ENCODE data around the gene TRAPPC11.

TRAPPC11 gene

GRCh38 chr4:183659029-183659871, at the start of gene TRAPPC11, which contains the start of gene RWDD4:
TRAPPC11 (plus strand) TSS chr4:183659293; CDS start chr4:183663868, 4,575 bp downstream.
RWDD4 (minus strand) TSS chr4:183659185; CDS start chr4:183658952, 233 bp downstream.
- in situ Hi-C loops (cut with MboI; ENCODE audit: low sequenced_read_pairs, unreplicated experiment) = no loop called here
- peak; percentile 99 for DNase-seq (ENCODE audit: low spot score)
- TF ChIP-seq CTCF (IDR thresholded peaks at IDR 0.05; ENCODE audit: borderline replicate concordance, control extremely low read depth, extremely low read depth, insufficient read depth, missing control alignments) = no peak

GRCh38 chr4:183610033-183610432, 49.1 kb upstream of the TRAPPC11 start:
- no peak for DNase-seq (ENCODE audit: low spot score)

GRCh38 chr4:183610613-183611012, 48.5 kb upstream of the TRAPPC11 start:
- in situ Hi-C loops (cut with MboI; ENCODE audit: low sequenced_read_pairs, unreplicated experiment) = no loop called here
- DNase-seq (ENCODE audit: low spot score) = no peak
- no peak for TF ChIP-seq CTCF (IDR thresholded peaks at IDR 0.05; ENCODE audit: borderline replicate concordance, control extremely low read depth, extremely low read depth, insufficient read depth, missing control alignments)

More at GRCh38 chr4:183610033-183610432, 49.1 kb upstream of the TRAPPC11 start:
- in situ Hi-C loops (cut with MboI; ENCODE audit: low sequenced_read_pairs, unreplicated experiment) = no loop called here
- no peak for TF ChIP-seq CTCF (IDR thresholded peaks at IDR 0.05; ENCODE audit: borderline replicate concordance, control extremely low read depth, extremely low read depth, insufficient read depth, missing control alignments)

GRCh38 chr4:183611210-183611830, 47.8 kb upstream of the TRAPPC11 start:
- in situ Hi-C loops (cut with MboI; ENCODE audit: low sequenced_read_pairs, unreplicated experiment) = no loop called here
- DNase-seq (ENCODE audit: low spot score) = no peak
- TF ChIP-seq CTCF (IDR thresholded peaks at IDR 0.05; ENCODE audit: borderline replicate concordance, control extremely low read depth, extremely low read depth, insufficient read depth, missing control alignments) = no peak

- no peak for TF ChIP-seq CTCF (IDR thresholded peaks at IDR 0.05; ENCODE audit: borderline replicate concordance, control extremely low read depth, extremely low read depth, insufficient read depth, missing control alignments)
- in situ Hi-C loops (cut with MboI; ENCODE audit: low sequenced_read_pairs, unreplicated experiment) = no loop called here
- no peak for DNase-seq (ENCODE audit: low spot score)
Observed at GRCh38 chr4:183612329-183613250, 46.5 kb upstream of the TRAPPC11 start.

- in situ Hi-C loops (cut with MboI; ENCODE audit: low sequenced_read_pairs, unreplicated experiment) = no loop called here
- no peak for DNase-seq (ENCODE audit: low spot score)
- TF ChIP-seq CTCF (IDR thresholded peaks at IDR 0.05; ENCODE audit: borderline replicate concordance, control extremely low read depth, extremely low read depth, insufficient read depth, missing control alignments) = no peak
Observed at GRCh38 chr4:183617075-183617474, 42.0 kb upstream of the TRAPPC11 start.
